GM18526 (cell line): ENCODE results near the gene CCR7.

Source experiments
- POLR2A ChIP-seq: IDR thresholded peaks from 3 replicates; pipeline ENCODE4 v1.6.1; 2011; ENCODE audit not compliant: insufficient read length; ENCODE audit errors: extremely low read depth

Gene CCR7

DNA sequence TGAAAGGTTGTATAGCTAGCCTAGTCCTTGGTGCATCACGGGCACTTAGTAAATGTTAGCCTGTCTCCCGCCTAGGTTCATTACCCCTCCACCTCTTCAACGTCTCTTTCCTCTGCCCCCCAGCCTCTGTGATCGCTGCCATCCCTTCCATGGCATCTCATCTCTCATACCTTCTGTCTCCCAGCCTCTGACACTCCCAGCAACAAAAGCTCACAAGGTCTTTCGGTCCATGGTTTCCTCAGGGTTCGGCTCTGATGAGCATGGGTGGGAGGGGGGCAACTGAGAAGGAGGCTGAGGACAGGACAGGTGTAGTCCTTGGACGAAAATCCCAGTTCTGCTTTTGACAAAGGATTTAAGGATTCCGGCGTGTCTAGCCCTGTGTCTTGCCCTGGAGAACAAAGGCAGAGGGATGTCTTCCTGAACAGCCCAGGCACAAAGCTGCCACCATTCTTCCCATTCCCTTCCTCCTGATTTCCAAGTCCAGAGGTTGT, 16.7 kb downstream of the CCR7 start:
- no peak for TF ChIP-seq POLR2A

DNA sequence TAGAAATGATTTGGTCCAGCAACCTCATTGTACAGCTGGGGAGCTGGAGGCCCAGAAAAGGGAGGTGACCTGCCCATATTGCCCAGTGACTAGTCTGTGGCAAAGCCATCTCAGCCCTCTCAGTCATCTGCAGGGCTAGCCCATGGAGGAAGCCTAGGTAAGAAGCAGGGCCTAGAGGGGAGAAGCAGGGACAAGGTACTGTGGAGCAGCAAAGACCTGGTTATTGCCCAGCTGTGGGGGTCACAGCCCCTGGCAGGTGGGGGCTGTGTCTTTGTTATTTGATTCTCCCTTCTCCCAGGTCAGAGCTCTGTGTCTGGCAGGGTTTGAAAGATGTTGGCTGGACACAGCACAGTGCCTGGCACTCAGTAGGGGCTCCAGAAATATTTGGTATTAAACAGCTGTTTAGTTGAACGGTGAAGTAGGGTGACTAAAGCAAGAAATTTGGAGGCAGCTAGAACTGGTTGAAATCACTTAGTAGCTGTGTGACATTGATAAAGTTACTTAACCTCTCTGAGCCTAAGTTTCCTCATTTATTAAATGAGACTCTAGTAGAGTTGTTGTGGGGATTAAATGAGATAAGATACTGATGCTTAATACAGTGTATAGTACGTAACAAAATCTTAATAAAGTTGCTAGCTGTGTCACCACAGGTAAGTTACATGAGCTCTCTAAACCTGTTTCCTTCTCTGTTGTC, 17.3 kb downstream of the CCR7 start:
- no peak for TF ChIP-seq POLR2A

DNA sequence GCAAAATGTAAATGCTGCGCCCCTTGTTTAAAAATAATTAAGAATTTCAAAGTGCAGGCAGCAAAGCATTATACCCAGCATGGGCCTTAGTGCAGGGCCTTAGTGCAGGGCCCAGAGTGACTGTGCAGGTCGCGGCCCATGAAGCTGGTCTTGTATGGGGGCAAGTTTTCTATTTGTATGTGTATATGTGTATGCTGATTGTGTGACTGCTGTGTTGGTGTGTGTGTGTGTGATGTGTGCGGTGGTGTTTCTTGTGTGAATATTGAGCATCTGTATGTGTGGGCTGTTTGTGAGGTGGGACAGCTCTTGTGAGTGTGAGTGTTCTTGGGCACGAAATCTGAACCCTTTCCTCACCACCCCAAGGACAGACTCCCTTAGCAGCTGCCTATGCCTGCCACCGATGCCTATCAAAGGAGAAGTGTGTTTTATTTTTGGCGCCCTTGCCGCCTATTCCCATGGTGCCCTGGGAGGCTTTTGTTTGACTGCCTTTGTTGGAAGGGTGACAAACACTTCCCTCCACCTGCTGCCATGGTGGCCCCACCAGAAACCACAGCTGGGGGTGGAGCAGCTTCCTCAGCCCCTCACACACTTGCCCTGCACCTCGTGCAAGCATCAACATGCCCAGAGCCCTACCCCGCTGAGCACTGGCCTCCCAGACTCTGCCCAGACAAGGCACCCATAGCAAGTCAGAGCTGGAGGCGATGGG, 18.0 kb downstream of the CCR7 start:
- no peak for TF ChIP-seq POLR2A

DNA sequence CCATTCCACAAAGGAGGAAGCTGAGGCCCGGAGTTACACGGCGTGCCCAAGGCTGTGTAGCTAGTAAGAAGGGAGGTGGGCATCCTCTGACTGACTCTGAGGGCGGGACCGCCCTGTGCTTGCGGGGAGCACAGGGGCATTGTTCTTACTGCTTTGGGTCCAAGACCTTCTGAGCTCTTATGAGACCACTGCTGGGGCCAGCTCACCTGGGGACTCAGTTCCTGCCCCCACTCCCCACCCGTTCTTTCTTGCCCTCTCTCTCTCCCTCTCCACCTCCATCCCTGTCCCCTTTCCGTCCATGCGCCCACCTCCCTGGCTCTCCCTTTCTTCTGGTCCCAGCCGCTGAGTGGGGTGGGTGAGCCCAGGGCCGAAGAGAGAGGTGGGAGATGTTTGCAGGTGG, 19.6 kb downstream of the CCR7 start:
- no peak for TF ChIP-seq POLR2A

DNA sequence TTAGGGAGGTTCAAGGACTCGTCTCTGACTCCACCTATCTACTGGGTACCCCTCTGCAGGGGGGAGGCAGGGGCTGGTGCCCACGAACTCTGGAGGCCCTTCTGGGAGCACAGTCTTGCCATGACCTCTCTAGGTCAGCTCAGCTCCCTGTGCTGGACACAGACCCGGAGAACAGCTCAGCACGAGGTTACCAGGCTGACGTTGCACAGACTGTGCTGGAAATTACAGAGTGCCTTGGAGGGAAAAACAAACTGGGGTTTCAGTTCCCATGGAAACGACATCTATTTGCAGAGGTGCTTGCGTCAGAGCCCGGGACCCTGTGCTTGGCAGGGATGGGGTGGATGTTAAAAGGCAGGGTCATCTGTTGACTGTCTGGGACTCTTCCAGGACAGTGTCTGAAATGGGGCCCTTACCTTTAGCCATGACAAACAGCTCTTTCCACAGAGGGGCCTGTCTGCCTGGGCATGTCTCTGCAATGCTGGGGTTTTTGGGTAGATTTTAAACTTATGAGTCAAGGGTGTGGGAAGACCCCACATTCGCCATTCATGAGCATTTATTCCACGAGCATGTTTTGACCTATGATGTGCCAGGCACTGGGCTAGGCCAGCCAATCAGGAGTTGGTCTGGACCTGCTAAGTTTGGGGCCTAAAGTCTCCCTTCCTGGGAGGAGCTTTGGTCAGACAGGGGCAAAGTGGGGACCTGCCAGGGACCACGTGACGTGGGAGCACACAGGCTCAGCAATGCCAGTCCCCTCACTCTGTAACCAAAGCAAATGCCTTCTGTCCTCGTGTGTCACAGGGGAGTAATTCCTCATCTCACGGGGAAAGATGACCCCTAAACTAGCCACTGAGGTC, 22.5 kb downstream of the CCR7 start:
- TF ChIP-seq POLR2A, result no peak

DNA sequence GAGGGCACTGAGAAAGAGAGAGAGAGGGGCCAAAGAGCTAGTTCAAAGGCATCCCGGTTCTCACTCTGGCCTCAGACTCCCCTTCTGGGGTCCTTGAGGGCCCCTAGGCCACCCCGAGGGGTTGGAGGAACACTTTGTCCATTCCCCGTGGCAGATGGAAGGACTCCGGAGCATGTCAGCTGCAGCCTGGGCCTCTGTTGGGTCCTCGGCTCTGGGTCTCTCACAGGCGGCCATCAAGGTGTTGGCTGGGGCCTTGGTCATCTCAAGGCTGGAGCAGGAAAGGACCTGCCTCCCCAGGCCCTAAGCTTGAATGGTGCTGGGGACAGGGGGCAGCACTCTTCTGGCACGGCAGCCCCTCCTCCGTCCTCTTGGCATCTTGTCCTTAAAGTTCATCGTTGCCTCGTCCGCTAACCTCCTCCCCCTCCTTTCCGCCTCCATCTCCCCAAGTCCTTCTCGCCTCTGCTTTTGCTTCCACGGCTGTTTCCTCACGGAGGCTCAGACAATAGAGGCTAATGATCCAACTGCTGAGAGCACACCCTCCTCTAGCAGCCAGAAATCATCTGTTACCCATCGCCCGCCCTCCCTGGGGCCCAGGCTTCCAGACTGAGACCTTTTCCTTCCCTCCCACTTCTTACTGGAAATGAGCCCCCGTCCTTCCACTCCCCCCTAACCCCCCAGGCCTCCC, 23.3 kb downstream of the CCR7 start:
- no peak for TF ChIP-seq POLR2A

DNA sequence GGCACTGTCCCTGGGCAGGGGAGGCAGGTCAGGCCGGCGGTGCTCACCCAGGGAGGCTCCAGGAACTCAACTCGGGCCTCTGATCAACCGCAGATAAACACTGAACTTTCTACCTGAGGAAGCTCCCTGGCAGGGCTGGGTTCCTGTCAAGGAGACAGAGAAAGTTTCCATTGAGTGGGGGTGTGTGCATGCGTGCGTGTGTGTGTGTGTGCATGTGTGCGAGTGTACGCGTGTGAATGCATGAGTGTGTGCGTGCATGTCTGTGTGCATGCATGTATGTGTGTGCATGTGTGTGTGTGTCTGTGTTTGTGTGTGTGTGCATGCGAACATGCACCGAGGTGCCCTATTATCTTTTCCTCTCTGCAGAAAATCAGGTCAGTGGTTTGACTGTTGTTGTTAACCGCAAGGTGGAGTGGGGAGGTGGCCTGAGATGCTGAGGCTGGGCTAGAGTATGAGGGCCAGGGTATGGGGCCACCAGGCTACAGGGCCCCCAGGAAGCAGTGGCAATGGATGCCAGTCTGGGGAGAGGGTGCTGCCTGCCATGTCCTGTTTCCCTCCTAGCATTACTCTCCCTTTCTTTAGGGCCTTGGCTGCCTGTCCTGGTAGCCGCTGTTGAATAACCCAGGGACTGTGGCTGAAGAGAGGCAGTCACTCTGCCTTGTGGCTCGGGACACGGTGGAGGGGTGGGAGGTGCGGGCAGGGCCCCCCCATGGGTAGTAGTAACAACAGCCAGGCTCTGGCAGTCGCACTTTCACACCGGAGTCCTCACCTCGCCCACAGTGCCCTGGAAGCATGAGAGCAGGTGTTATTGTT, 24.0 kb downstream of the CCR7 start:
- no peak for TF ChIP-seq POLR2A

DNA sequence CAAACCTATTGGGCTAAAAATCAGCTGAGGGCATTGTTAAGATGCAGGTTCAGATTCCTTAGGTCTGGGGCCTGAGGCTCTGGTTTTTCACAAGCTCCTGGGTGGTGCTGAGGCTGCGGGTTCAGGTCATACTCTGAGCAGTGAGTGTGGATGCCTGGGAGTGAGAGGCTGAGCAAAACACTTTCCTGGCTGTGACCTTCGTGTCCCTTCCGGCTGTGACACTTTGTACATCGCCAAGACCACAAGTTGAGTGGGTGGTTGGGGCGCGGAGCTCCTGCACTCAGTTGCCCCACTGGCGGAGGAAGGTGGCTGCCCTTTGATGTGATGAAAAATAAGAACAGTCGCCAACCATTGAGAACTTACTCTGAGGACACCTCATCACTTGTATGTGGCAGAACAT, 24.8 kb downstream of the CCR7 start:
- TF ChIP-seq POLR2A, result no peak

DNA sequence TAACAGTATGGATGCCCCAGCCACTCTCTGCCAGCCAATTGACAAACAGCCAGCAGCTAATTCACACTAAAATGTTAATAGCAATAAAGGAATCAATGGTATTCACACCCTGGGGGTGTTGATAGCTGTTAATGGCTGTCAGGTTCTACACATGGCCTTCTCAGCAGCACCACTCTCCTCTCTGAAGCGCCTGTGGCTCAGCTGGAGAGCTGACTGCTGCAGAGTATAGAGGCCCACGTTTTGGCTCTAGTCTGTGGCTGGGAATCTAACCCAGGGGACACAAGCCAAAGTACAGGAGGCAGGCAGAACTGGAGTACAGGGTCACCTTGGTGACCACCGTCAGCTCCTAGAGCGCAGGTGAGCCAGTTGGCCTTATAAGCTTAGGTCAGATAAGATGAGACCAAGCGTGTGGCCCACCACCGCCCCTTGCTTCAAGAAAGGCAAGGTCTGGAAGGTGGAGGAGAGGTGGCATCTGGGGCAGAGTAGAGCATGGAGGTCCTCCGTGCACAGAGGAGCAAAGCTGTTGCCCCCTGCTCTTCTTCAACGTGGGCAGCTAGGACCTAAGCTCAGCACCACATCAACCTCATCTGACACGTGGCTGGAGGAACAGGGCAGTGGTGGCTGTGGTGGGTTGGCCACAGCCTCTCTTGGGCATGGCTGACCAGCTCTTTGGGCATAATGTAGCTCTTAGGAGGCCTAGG, 25.4 kb downstream of the CCR7 start:
- TF ChIP-seq POLR2A, result no peak

DNA sequence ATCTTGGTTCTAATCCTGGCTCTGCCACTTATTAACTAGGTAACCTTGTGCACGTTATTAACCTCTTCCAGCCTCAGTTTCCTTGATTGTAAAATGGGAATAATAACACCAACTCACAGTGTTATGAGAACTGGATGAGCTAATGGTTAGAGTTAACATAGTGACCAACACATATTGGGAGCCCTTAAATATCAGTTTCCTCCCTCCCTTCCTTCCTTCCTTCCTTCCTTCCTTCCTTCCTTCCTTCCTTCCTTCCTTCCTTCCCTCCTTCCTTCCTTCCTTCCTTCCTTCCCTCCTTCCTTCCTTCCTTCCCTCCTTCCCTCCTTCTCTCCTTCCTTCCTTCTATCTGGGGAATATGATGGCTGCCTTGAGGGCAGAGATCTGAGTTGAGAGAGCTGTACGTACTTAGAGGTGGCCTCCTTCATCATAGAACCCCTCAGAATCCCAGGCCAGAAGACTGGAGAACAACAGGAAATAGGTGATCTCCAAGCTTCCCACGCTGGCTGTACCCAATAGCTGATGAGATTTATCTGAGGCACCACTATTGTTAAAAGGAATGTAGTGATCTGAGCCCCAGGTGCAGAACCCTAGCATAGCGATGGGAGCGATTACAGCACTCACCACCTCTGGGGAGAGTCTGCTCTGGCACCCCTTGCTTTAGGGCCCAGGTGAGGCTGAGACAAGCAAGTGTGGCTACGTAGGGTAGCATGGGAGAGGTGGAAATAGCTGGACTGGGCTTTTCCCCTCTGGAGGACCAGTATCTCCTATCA, 26.2 kb downstream of the CCR7 start:
- TF ChIP-seq POLR2A, result no peak

DNA sequence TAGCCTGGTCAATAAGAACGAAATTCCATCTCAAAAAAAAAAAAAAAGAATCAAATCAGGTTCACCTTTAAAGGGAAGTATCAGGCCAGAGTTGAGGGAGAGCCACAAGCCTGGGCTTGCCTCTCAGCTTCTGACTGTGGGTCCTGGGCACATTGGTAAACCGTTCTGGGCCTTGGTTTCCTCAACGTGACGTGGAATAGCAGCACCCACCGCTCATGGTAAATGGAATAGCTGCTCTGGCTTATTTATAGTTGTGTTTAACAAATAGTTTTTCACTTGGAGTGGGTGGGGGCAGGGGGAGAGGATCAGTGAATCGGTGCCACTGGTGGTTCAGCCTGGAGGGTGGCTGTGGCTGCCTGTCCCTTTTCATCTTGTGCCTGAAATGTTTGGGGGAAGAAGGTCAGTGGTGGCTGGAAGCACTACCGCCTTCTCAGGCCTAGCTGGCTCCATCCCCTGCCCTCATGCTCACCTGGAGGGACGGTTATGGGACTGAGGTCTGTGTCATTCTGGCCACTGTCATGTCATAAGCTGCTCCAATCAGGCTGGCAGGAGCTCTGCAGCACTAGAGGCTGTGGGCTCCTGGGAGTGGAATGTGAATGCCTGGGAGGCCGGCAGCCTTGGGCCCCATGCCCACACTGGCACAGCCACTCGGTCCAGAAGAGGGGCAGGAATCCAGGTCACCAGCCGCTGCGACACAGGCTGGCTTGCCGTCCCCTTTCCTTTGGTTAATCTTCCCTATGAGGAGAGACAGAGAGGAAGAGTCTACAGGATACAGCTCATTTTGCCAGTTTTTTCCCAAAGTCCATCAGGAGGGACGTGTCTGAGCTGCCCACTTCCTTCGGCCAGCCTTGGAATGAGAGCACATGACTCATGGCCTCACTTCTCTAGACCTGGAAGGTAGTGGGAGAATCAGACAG, 27.0 kb downstream of the CCR7 start:
- no peak for TF ChIP-seq POLR2A
